Right renal cortex interstitium (tissue), 3 donors: ENCODE measurements around the gene LTC4S. TPM values are rescaled to one million over a fixed set of nuclear protein-coding genes. Genes with fewer than 3 reads are reported as not detected.

Experiments
- DNase-seq, 3 donors: peaks; one replicate each; pipeline ENCODE4 v3.0.0-alpha.2; 2013; ENCODE audit warnings: low read depth in 3 of 3, low spot score in 2 of 3
- polyA plus RNA-seq, 3 donors: library from polyadenylated mRNA; unstranded; fragments of 120-200 nt; gene quantifications; one replicate each; pipeline ENCODE4 v1.2.1, GENCODE V29; 2013; ENCODE audit not compliant: insufficient read length in 3 of 3

The LTC4S gene
- polyA plus RNA-seq, 3 donors = 2.0 to 2.6 (median 2.3) TPM

GRCh38 chr5:179794171-179794570, 385 bp downstream of the LTC4S start:
- no peak for DNase-seq

GRCh38 chr5:179794575-179794974, 789 bp downstream of the LTC4S start:
- DNase-seq = no peak

- DNase-seq = no peak
Observed at GRCh38 chr5:179795049-179795862, 1.5 kb downstream of the LTC4S start.

DNA sequence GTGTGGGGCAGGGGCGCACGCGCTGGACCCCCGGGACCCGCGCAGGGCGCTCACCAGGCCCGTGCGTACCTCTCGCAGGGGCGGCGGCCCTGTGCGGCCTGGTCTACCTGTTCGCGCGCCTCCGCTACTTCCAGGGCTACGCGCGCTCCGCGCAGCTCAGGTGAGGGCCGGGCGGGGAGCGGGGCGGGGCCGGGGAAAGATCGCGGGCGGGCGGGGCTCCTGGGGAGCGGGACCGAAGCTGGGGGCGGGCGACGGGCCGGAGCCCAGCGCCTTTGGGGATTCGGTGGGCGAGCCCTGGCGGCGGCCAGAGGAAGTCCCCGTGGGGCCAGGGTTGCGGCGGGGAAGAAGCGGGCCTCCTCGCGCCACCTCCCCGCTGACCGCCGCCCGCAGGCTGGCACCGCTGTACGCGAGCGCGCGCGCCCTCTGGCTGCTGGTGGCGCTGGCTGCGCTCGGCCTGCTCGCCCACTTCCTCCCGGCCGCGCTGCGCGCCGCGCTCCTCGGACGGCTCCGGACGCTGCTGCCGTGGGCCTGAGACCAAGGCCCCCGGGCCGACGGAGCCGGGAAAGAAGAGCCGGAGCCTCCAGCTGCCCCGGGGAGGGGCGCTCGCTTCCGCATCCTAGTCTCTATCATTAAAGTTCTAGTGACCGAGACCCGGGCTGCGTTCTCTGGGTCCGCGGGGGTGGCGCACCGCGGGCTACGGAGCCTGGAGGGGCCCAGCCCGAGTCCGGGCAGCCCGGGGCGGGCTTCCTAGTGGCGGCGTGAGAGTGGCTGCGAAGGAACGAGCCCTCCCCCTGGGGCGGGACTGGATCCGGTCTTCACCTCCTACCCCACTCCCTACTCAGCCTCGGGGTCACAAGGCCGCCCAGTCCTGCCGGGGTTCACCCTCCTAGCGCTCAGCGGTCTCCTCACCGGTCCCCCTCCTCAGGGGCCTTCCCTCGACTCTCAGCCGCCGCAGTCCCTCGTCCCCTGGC, 2.4 kb downstream of the LTC4S start:
- DNase-seq = no peak

GRCh38 chr5:179796877-179797608, 3.3 kb downstream of the LTC4S start:
- no peak for DNase-seq

DNA sequence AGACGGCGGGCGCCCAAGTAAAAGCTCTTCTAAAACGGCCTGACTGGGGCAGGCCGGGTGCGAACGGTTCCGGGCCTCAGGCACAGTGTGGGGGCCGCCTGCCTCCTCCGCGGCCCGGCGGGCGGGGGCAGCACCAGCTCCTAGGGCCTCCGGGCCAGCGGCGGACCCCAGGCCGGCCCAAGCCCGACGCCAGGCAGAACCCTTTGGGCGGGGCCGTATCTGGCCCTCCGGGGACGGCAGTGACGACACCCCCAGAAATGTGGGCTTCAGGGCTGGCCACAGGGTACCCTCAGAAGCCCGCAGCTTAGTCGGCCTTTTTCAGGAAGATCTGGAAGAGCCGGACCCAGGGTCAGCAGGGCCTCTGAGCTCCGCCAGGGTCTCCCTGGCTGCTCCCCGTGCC, 4.0 kb downstream of the LTC4S start:
- DNase-seq = no peak

DNA sequence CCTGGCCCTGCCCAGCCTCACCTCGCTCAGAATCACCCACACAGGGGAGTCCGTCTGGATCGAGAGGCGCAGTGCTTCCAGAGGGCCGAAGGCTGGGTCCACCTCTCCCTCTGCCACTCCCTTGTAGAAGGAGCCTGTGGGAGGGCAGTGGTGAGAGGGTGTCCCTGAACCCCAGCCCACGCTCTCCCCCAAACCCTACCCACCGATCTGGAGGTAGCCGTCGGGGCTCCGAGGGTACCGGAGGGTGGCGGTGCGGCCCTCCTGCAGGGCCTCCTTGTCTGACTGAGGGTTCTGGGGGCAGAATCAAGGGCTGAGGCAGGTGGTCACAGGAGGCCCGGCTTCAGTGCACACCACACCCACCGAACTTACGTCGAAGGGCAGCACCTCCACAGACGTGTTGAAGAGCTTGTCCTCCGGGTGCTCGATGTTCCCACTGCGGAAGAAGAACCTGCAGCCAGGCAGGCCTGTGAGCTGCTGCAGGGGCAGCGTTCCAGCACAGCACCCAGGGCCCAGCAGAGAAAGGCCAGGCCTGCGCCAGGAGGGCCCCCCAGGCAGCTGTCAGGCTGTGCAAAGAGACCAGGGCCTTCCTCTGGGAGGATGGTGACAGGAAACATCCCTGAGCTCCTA, 4.5 kb downstream of the LTC4S start:
- no peak for DNase-seq

GRCh38 chr5:179798771-179799643, 5.2 kb downstream of the LTC4S start:
- DNase-seq = no peak

DNA sequence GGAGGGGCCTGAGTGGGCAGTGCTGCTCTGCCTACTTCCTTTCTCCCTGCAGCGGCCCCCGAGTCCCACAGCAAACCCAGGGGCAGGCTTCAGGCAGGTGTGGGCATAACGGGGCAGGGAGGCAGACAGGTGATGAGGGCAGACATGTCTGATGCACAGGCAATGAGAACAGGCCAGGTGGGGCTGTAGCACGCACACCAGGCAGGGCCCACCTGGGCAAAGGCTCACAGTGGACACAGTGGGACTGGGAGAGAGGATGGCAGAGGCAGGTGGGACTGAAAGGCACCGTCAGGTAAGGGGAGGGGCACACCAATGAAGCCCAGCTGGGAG, 5.8 kb downstream of the LTC4S start:
- no peak for DNase-seq

DNA sequence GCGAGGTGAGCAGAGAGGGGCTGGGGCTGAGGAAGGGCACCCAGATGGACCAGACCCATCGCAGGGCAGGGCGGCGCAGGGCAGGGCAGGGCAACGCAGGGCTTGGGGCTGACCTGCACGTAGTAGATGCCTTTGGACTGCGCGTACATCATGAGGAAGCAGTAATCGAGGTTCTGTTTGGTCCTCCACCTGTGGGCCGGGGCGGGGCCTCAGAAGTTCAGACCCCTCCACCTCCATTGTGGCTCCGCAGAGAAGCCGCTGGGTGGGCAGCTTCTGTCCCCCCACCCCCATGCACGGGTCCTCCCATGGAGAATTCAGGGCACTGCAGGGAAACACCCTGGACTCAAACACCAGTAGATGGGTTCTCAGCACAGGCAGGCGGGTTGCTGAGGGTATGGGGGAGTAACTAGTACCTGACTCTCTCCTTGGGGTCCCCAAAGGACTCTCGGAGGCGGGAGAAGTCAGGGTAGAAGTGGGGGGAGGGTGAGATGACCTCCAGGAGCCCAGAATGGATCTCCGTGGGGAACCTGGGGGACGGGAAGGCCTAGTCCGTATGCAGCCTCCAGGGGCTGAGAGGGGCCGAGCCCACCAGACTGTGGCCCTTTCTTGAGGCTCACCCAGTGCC, 6.4 kb downstream of the LTC4S start:
- DNase-seq = no peak

DNA sequence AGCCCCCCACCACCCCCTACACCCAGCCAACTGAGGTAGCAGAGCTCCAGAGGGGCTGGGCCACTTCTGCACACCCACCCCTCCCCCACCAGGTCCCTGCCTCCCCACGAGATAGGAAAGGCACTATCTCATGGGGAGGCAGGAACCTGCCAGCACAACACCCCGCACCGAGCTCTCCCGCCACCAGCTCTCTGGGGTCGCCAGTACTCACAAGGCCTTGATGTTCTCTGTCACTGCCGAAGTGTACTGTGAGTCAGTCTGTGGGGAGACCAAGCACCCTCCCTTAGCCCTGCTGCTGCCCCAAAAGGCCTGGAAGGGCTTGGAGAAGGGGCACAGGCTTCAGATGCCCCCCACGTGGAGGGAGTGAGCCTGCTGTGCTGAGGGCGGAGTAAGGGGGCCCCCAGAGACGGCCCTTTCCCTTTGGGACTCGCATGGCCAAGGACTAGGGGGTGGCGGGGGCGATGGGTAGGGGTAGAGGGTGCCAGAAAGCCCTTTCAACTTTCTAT, 7.0 kb downstream of the LTC4S start:
- no peak for DNase-seq

GRCh38 chr5:179801304-179802206, 7.8 kb downstream of the LTC4S start:
- no peak for DNase-seq

DNA sequence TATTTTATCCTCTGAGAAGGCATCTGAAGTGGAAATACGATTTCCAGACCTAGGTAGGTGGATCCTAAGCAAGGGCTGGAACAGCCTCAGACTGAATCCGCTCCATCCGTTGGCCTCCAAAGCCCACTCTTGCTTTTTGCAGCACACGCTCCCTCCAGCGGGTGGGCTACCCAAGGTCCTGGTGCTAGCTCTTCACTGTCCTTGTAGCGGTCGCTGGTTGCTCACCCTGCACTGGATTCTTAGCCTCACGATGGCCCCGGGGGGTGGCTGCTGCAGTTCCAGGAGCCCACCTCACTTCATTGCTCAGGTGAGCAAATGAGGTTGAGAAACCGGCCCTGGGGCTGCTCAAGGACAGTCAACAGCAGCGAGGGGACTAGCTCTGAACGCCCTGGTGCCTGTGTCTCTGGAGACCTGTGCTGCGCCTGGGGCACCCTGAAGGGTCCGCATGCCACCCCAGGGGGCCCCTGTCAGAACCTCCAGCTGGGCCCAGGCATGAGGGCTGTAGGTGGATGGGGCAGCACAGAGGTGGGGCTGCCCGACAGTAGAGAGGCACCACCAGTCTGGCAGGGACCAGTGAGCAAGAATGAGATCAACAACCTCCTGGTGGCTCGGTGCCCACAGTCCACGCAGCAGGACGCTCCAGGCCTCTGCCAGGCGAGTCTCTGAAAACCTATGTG, 8.6 kb downstream of the LTC4S start:
- no peak for DNase-seq

DNA sequence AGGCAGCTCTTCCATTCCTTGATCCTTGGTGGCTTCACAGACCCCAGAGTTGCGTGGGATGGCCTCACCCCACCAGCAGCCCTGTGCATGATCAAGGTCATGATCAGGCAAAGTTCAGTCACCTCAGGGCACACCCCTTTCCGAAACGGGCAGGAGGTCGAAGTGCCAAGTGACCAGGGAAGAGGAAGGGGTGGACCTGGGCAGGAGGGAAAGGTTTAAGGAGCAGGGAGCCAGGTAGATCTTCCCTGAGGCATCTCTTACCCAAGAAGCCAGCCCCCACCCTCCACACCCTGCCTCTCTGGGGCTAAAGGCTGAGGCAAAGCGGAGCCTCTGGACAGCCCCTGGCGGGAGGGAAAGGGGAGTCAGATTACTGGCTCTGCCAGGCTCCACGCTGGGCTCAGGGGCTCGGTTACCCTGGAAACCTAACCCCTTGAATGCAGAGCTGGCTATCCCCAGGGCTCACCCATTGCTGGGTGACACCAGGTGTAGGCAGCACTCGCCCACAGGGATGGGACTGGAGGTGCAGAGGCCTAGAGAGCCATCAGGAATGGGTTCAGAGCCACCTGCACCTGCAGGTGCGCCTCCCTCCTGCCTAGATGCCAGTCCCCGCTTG, 9.3 kb downstream of the LTC4S start:
- no peak for DNase-seq

DNA sequence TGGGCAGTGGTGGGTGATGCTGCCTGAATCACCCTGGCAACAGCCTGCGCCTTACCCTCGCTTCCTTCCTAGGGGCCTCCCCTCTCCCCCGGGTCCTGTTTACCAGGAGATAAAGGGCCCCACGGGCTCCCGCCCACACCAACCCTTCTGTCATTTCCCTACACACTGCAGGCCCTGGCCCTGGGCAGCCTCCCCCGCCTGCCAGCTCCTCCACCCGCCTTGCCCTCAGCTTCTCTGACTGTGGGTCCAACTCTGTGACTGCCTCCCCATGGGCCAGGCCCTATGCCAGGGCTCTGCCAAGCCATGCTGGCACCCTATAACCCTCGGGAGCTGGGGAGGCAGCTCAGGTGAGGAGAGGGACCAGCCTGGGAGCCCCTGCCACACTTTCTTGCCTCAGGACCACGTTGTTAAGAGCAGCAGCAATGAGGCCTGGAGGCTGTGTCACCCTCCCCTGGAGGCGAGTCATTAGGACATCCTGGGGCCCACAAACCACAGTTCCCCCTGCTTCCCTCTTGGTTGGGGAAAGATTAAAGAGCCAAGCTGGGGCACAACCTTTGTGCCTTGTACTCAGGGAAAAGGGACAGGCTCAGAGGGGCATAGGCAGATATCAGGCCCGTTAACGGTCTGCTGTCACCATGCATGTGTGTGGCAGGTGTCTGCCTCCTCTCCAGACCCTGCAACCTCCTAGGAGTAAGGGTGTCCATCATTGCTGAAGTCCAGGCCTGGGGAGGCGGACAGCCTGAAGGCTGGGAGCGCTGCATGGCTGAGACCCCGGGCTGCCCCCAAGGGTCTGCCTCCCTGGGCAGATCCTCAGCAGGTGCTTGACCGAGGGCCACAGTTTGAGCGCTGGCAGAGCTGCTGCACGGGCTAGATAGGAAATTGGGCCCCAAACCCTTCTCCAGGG, 10.1 kb downstream of the LTC4S start:
- DNase-seq = no peak

- no peak for DNase-seq
Observed at GRCh38 chr5:179804555-179804947, 10.8 kb downstream of the LTC4S start.
